Astrocyte of the spinal cord (primary cell): ENCODE data around the gene CLIC4.
"Not testable (repeated sequence)": the region's sequence is repeated elsewhere in the genome, so short reads cannot be mapped to it uniquely, and the experiment has no call there.

ENCODE experiments used
- DNase-seq: peaks from one replicate; pipeline ENCODE4 v3.0.0; 2011; ENCODE audit warnings: low read depth, low spot score
- H3K4me3 ChIP-seq: 2 replicates; pipeline ENCODE4 v1.5.1; 2011; ENCODE audit warnings: low read depth, mild to moderate bottlenecking, low read length, moderate library complexity
- in situ Hi-C: cut with HindIII; loops from 2 replicates; pipeline ENCODE4 v1.10.0; 2017; ENCODE audit warnings: low sequenced_read_pairs
- TF ChIP-seq, protein P1 (sequence below): IDR thresholded peaks from 2 replicates; pipeline ENCODE4 v1.5.1; 2012; ENCODE audit warnings: low read depth, mild to moderate bottlenecking, low read length, inconsistent platforms

CLIC4 gene

DNA sequence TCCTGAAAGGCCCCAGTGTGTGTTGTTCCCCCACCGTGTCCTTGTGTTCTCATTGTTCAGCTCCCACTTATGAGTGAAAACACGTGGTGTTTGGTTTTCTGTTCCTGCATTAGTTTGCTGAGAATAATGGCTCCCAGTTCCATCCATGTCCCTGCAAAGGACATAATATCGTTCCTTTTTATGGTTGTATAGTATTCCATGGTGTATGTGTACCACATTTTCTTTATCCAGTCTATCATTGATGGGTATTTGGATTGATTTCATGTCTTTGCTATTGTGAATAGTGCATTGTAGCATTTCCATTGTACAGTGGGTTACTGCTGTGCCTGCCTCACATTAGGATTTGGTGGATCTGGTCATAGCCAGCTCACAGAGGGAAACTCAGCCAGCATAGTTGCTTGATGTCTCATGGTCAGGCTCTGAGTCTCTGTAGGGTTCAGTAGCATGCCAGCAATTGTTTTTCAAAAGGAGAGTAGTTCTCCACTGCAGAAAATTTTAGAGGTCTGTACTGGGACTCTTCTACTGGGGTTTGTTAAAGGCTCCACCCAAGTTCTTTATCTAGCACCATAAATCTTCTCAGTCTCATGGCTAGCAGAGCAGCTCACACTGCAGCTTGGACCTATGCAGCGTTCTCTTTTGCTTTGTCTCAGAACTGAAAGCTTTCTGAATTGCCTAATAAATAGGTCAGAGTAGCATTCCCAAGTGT lies 143.9 kb downstream of the CLIC4 start:
- in situ Hi-C loops, result no loop called here
- no peak overlapping the region for H3K4me3 ChIP-seq
- TF ChIP-seq, protein P1, sequence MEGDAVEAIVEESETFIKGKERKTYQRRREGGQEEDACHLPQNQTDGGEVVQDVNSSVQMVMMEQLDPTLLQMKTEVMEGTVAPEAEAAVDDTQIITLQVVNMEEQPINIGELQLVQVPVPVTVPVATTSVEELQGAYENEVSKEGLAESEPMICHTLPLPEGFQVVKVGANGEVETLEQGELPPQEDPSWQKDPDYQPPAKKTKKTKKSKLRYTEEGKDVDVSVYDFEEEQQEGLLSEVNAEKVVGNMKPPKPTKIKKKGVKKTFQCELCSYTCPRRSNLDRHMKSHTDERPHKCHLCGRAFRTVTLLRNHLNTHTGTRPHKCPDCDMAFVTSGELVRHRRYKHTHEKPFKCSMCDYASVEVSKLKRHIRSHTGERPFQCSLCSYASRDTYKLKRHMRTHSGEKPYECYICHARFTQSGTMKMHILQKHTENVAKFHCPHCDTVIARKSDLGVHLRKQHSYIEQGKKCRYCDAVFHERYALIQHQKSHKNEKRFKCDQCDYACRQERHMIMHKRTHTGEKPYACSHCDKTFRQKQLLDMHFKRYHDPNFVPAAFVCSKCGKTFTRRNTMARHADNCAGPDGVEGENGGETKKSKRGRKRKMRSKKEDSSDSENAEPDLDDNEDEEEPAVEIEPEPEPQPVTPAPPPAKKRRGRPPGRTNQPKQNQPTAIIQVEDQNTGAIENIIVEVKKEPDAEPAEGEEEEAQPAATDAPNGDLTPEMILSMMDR, result no peak
- peak; percentile 29 for DNase-seq

DNA sequence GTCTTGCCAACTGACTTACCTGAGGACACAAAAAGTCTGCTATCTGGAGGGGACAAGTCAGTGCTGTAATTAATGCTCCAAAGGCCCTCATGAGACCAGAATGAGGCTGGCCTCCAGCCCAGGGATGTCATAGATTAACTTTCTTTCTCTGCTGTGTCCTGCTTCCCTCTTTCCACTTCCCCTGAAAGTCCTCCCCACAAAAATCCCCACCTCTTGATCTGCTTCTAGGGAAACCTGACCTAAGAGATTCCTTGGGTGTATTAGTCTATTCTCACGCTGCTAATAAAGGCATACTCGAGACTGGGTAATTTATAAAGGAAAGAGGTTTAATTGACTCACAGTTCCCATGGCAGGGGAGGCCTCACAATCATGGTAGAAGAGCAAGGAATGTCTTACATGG lies 145.6 kb downstream of the CLIC4 start:
- TF ChIP-seq, protein P1, result no peak
- H3K4me3 ChIP-seq, result no peak overlapping the region
- no peak for DNase-seq
- in situ Hi-C loops, result no loop called here

DNA sequence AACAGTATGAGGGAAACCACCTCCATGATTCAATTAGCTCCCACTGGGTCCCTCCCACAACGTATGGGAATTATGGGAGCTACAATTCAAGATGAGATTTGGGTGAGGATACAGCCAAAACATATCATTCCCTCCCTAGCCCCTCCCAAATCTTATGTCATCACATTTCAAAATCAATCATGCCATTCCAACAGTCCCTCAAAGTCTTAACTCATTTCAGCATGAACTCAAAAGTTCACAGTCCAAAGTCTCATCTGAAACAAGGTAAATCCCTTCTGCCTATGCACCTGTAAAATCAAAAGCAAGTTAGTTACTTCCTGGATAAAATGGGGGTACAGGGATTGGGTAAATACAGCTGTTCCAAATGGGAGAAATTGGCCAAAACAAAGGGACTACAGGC lies 146.1 kb downstream of the CLIC4 start:
- DNase-seq, in situ Hi-C loops, H3K4me3 ChIP-seq: not testable (repeated sequence)

DNA sequence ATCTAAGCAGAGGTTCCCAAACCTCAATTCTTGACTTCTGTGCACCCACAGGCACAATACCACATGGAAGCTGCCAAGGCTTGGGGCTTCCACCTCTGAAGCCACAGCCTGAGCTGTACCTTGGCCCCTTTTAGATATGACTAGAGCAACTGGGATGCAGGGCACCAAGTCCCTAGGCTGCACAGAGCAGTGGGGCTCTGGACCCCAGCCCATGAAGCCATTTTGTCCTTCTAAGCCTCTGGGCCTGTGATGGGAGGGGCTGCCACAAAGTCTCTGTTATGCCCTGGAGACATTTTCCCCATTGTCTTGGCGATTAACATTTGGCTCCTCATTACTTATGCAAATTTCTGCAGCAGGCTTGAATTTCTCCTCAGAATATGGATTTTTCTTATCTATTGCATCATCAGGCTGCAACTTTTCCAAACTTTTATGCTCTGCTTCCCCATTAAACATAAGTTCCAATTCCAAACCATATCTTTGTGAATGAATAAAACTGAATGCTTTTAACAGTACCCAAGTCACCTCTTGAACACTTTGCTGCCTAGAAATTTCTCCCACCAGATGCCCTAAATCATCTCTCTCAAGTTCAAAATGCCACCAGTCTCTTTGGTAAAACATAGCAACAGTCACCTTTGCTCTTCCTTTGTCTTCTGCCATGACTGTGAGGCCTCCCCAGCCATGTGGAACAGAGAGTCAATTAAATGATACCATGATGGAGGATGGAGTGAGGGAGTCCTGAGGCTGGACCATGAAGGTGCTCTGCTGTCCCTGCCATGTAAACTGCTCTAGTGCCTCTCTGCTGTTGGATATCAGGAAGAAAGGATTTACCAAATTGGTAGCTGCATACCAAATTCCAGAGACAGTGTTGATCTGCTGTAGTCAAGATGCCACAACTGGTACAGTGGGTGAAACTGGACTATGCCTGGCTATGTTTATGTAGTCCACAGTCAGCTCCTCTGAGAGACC lies 147.2 kb downstream of the CLIC4 start:
- DNase-seq, result no peak
- in situ Hi-C loops, result no loop called here
- TF ChIP-seq, protein P1, result no peak
- no peak overlapping the region for H3K4me3 ChIP-seq

DNA sequence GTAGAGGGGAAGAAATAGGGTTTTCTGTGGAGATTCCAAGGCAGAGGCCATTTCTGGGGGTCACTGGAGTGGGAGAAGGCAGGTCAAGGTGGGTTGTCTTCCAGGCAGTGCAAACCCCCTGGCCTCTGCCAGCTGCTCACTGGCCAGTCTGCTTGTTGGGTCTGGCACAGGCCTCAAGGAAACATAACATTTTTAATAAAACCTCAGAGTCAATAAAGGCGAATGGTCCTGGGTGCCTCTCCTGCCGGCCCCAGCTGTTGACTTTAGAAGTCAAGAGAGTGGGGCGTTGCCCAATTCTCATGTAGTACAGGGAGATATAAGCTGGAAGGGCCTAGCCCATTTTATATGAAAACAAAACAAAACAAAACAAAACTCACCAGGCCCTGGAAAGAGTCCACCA lies 148.2 kb downstream of the CLIC4 start:
- TF ChIP-seq, protein P1, result no peak
- H3K4me3 ChIP-seq, result no peak overlapping the region
- in situ Hi-C loops, result no loop called here
- DNase-seq, result no peak
